IMR-90 (cell line): ENCODE data around the gene ISCA2.

ENCODE experiments used
- BHLHE40 ChIP-seq: fragments of 150-350 bp; IDR thresholded peaks from 2 replicates; pipeline ENCODE4 v1.6.1; 2016; ENCODE audit warnings: mild to moderate bottlenecking, low read depth, low read length
- CHD1 ChIP-seq: IDR thresholded peaks from 2 replicates; pipeline ENCODE4 v1.6.1; 2012; ENCODE audit warnings: low read depth, low read length, improper control_type of control experiment
- MXI1 ChIP-seq: IDR thresholded peaks from 2 replicates; pipeline ENCODE4 v1.6.1; 2012; ENCODE audit warnings: low read depth, mild to moderate bottlenecking, low read length, moderate library complexity, borderline replicate concordance
- POLR2A ChIP-seq: IDR thresholded peaks from 2 replicates; pipeline ENCODE4 v1.6.1; 2012; ENCODE audit warnings: mild to moderate bottlenecking, low read depth, low read length
- RAD21 ChIP-seq: IDR thresholded peaks from 2 replicates; pipeline ENCODE4 v1.6.1; 2012; ENCODE audit warnings: low read length, improper control_type of control experiment
- RCOR1 ChIP-seq: IDR thresholded peaks from 2 replicates; pipeline ENCODE4 v1.6.1; 2012; ENCODE audit warnings: mild to moderate bottlenecking, low read length, improper control_type of control experiment; ENCODE audit not compliant: insufficient replicate concordance
- RFX5 ChIP-seq: IDR thresholded peaks from 2 replicates; pipeline ENCODE4 v1.8.0; 2012; ENCODE audit warnings: low read depth, mild to moderate bottlenecking, low read length, moderate library complexity
- SMC3 ChIP-seq: fragments of 150-350 bp; IDR thresholded peaks from 2 replicates; pipeline ENCODE4 v1.6.1; 2016; ENCODE audit warnings: low read depth, mild to moderate bottlenecking, antibody characterized with exemption, low read length, moderate library complexity
- TF ChIP-seq, protein P1 (sequence below): conservative IDR thresholded peaks from 2 replicates; pipeline ENCODE4 v1.5.1; 2012; ENCODE audit warnings: mild to moderate bottlenecking, low read depth, low read length, improper control_type of control experiment
- TF ChIP-seq, protein P2 (sequence below): fragments of 150-350 bp; IDR thresholded peaks from 2 replicates; pipeline ENCODE4 v1.6.1; 2016; ENCODE audit warnings: low read depth, mild to moderate bottlenecking, low read length, moderate library complexity, borderline replicate concordance
- TF ChIP-seq, protein P3 (sequence below): fragments of 150-350 bp; IDR thresholded peaks from 2 replicates; pipeline ENCODE4 v1.6.1; 2017; ENCODE audit warnings: mild to moderate bottlenecking, antibody characterized with exemption, low read length, low read depth

DNA sequence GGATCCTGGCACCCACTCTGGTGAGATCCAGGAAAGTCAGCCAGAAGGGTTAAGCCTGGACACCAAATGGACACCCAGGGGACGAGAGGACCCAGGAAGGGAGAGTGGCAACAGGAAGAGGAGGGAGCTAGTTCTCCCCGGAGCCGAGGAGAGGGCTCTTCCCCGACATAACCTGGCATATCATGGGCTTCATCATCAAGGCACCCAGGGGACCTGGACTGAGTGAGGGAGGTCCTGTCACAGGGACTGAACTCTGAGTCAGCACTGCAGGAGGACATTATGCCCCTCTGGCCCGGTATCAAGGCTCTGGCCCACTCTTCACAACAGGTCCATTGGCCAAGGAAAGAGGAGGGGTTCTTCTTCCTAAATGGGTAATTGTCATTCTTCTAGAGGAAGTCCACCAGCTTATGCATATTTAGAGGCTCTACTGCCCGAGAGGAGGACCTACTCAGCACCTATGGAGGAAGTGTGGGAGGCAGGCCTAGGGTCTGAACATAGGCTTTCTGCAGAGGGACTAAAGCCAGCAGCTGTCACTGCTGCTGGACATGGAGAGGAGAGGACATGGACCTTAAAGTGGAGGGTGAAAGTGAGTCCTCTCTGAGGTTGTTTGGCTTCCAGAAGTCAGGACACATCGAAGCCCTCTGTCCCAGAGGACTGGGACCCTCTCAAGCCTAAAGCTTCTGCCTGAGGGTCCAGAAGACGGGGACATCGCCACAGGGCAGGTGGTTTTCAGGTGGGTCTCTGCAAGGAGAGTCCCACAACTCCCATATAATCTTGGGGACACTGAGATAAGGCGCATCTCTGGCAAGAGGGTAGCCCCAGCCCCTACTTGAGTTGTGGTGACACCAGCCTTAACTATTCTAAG, 18.6 kb downstream of the ISCA2 start:
- TF ChIP-seq SMC3 (no peak), BHLHE40 (no peak), POLR2A (no peak), CHD1 (no peak), RAD21 (no peak), MXI1 (no peak), RFX5 (no peak), RCOR1 (no peak)
- TF ChIP-seq, protein P1, sequence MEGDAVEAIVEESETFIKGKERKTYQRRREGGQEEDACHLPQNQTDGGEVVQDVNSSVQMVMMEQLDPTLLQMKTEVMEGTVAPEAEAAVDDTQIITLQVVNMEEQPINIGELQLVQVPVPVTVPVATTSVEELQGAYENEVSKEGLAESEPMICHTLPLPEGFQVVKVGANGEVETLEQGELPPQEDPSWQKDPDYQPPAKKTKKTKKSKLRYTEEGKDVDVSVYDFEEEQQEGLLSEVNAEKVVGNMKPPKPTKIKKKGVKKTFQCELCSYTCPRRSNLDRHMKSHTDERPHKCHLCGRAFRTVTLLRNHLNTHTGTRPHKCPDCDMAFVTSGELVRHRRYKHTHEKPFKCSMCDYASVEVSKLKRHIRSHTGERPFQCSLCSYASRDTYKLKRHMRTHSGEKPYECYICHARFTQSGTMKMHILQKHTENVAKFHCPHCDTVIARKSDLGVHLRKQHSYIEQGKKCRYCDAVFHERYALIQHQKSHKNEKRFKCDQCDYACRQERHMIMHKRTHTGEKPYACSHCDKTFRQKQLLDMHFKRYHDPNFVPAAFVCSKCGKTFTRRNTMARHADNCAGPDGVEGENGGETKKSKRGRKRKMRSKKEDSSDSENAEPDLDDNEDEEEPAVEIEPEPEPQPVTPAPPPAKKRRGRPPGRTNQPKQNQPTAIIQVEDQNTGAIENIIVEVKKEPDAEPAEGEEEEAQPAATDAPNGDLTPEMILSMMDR = no peak
- TF ChIP-seq, protein P2, sequence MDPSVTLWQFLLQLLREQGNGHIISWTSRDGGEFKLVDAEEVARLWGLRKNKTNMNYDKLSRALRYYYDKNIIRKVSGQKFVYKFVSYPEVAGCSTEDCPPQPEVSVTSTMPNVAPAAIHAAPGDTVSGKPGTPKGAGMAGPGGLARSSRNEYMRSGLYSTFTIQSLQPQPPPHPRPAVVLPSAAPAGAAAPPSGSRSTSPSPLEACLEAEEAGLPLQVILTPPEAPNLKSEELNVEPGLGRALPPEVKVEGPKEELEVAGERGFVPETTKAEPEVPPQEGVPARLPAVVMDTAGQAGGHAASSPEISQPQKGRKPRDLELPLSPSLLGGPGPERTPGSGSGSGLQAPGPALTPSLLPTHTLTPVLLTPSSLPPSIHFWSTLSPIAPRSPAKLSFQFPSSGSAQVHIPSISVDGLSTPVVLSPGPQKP = no peak
- TF ChIP-seq, protein P3, sequence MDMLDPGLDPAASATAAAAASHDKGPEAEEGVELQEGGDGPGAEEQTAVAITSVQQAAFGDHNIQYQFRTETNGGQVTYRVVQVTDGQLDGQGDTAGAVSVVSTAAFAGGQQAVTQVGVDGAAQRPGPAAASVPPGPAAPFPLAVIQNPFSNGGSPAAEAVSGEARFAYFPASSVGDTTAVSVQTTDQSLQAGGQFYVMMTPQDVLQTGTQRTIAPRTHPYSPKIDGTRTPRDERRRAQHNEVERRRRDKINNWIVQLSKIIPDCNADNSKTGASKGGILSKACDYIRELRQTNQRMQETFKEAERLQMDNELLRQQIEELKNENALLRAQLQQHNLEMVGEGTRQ = no peak
